Keratinocyte (primary cell): ENCODE results near the gene SCGB2A2. TPM values are rescaled to one million over a fixed set of nuclear protein-coding genes. Genes with fewer than 3 reads are reported as not detected.

Experiments used
- DNase-seq: peaks from one replicate; pipeline ENCODE4 v3.0.0-alpha.2; 2011; ENCODE audit warnings: low read depth, missing footprints, low spot score
- FAIRE-seq: peaks from 2 replicates; lab custom pipeline; 2011; peaks lifted over from hg19 to GRCh38; lab: Jason Lieb, UNC
- H2AFZ ChIP-seq: 2 replicates; pipeline ENCODE4 v1.6.0; 2012; ENCODE audit warnings: low read length, control low read depth, inconsistent platforms; ENCODE audit not compliant: control insufficient read depth
- H3K27ac ChIP-seq: 2 replicates; pipeline ENCODE4 v1.5.1; 2011; ENCODE audit warnings: low read length; ENCODE audit not compliant: control insufficient read depth, insufficient read depth
- H3K27me3 ChIP-seq: 3 replicates; pipeline ENCODE4 v1.6.0; 2011; ENCODE audit warnings: low read length; ENCODE audit not compliant: control insufficient read depth, insufficient read depth; ENCODE audit errors: extremely low read depth
- H3K36me3 ChIP-seq, 2 experiments: 2 replicates in 1 of 2; 3 replicates in 1 of 2; pipeline ENCODE4 v1.5.1; 2011; ENCODE audit warnings: low read length in 2 of 2, mild to moderate bottlenecking in 1 of 2; ENCODE audit not compliant: control insufficient read depth in 2 of 2, insufficient read depth in 2 of 2; ENCODE audit errors: extremely low read depth in 1 of 2
- H3K4me1 ChIP-seq: 3 replicates; pipeline ENCODE4 v1.5.1; 2011; ENCODE audit warnings: low read length; ENCODE audit not compliant: control insufficient read depth, insufficient read depth; ENCODE audit errors: extremely low read depth
- H3K4me2 ChIP-seq: 3 replicates; pipeline ENCODE4 v1.6.0; 2011; ENCODE audit warnings: low read depth, low read length; ENCODE audit not compliant: control insufficient read depth, insufficient read depth; ENCODE audit errors: extremely low read depth
- H3K4me3 ChIP-seq, 3 experiments: fragments of 200-600 bp in 1 of 3; sonication (generic) in 1 of 3; 2 replicates in 2 of 3; 3 replicates in 1 of 3; pipeline ENCODE4 v1.5.1; 2011 to 2016; ENCODE audit warnings: low read length in 3 of 3, mild to moderate bottlenecking in 3 of 3, control low read depth in 2 of 3, inconsistent platforms in 1 of 3, low read depth in 1 of 3, mixed read lengths in 1 of 3, mixed run types in 1 of 3, moderate library complexity in 1 of 3; ENCODE audit not compliant: control insufficient read depth in 2 of 3, insufficient read depth in 2 of 3; ENCODE audit errors: extremely low read depth in 1 of 3
- H3K79me2 ChIP-seq: 2 replicates; pipeline ENCODE4 v1.6.0; 2012; ENCODE audit warnings: low read length; ENCODE audit not compliant: control insufficient read depth, insufficient read depth
- H3K9ac ChIP-seq: 3 replicates; pipeline ENCODE4 v1.6.0; 2011; ENCODE audit warnings: low read length; ENCODE audit not compliant: control insufficient read depth, insufficient read depth; ENCODE audit errors: extremely low read depth
- H3K9me1 ChIP-seq: 3 replicates; pipeline ENCODE4 v1.6.0; 2011; ENCODE audit warnings: low read length; ENCODE audit not compliant: control insufficient read depth, insufficient read depth; ENCODE audit errors: extremely low read depth
- H3K9me3 ChIP-seq: 2 replicates; pipeline ENCODE4 v1.5.1; 2012; ENCODE audit warnings: low read depth, low read length; ENCODE audit not compliant: control insufficient read depth
- H4K20me1 ChIP-seq: 3 replicates; pipeline ENCODE4 v1.6.0; 2011; ENCODE audit warnings: low read length; ENCODE audit not compliant: control insufficient read depth, insufficient read depth; ENCODE audit errors: extremely low read depth
- CTCF ChIP-seq, 3 experiments: IDR thresholded peaks in 1 of 3; conservative IDR thresholded peaks in 1 of 3; optimal IDR thresholded peaks in 1 of 3; 2 replicates in 2 of 3; 3 replicates in 1 of 3; pipeline versions ENCODE3 to v1.5.1; 2011; ENCODE audit warnings: low read length in 3 of 3, mild to moderate bottlenecking in 3 of 3, moderate library complexity in 2 of 3, control low read depth in 1 of 3, inconsistent platforms in 1 of 3; ENCODE audit not compliant: insufficient read depth in 2 of 3; ENCODE audit errors: extremely low read depth in 1 of 3
- EZH2 ChIP-seq: IDR thresholded peaks from one replicate; pipeline ENCODE4 v1.6.1; 2012; ENCODE audit warnings: inconsistent platforms, mild to moderate bottlenecking, low read length, moderate library complexity
- dilution Hi-C: fragments of 300-500 bp; cut with MboI; formaldehyde crosslinking; loops from one replicate; pipeline ENCODE4 v1.7.0; 2020; ENCODE audit warnings: low sequenced_read_pairs; ENCODE audit not compliant: extremely low pct_ligation_motif_present
- polyA plus RNA-seq, 5 experiments: library from polyadenylated mRNA; depleted of rRNA in 3 of 5; stranded (reverse) in 3 of 5; stranded (forward) in 1 of 5; unstranded in 1 of 5; fragments of >200 nt; gene quantifications; 1 replicate in 1 of 5; 2 replicates in 3 of 5; 3 replicates in 1 of 5; pipeline versions ENCODE4 v1.2.1 to v1.2.3, GENCODE V29; 2011 to 2012; ENCODE audit warnings: missing spikeins in 2 of 5, low read depth in 1 of 5, low replicate concordance in 1 of 5

The SCGB2A2 gene
- polyA plus RNA-seq, 1 donor (not counting 4 experiments of a cell fraction or from before 2014, with no cell fraction given): not detected

- Histone ChIP-seq H3K9me3 (no peaks in the 10 kb centered on the region), H3K27ac (no peak within 1 kb of the TSS), H3K4me2 (no peak within 1 kb of the TSS), H3K9ac (no peak within 1 kb of the TSS), H3K79me2 (no peaks in the 10 kb centered on the region), H3K4me1 (no peaks in the 10 kb centered on the region), H3K36me3 (no peaks in the 10 kb centered on the region), H4K20me1 (no peaks in the 10 kb centered on the region), H2AFZ (no peak within 1 kb of the TSS), H3K27me3 (peaks cover 6% of the 10 kb centered on the region), H3K9me1 (no peaks in the 10 kb centered on the region), H3K4me3 (no peak within 1 kb of the TSS)
- FAIRE-seq: no peak
- dilution Hi-C loops: no loop called here
- DNase-seq: no peak
- TF ChIP-seq CTCF (optimal IDR thresholded peaks at IDR 0.05 in 1 of 3, IDR thresholded peaks at IDR 0.05 in 1 of 3, conservative IDR thresholded peaks at IDR 0.05 in 1 of 3; ENCODE audit: extremely low read depth in 1 of 3, insufficient read depth in 2 of 3, low read length in 3 of 3) (no peak), EZH2 (no peak)
These were observed 29.0 kb downstream of the SCGB2A2 start, which contains the start of gene SCGB1D4 for GRCh38 chr11:62298975-62299374. Gene SCGB1D4, minus strand, starts transcription at chr11:62299075. Its CDS starts 65 bp downstream, at chr11:62299010.

- TF ChIP-seq EZH2: no peak
- TF ChIP-seq CTCF (optimal IDR thresholded peaks at IDR 0.05 in 1 of 3, IDR thresholded peaks at IDR 0.05 in 1 of 3, conservative IDR thresholded peaks at IDR 0.05 in 1 of 3; ENCODE audit: extremely low read depth in 1 of 3, insufficient read depth in 2 of 3, low read length in 3 of 3): no peak
- dilution Hi-C loops: no loop called here
- no peaks in the 10 kb centered on the region for H3K4me1 ChIP-seq
- no peak for FAIRE-seq
- H3K36me3 ChIP-seq: no peaks in the 10 kb centered on the region
- H4K20me1 ChIP-seq: no peaks in the 10 kb centered on the region
- H3K27ac ChIP-seq: no peak overlapping the region
- H2AFZ ChIP-seq: no peak overlapping the region
- no peak for DNase-seq
- H3K9ac ChIP-seq: no peak overlapping the region
- no peaks in the 10 kb centered on the region for H3K9me1 ChIP-seq
- no peaks in the 10 kb centered on the region for H3K9me3 ChIP-seq
- H3K79me2 ChIP-seq: no peaks in the 10 kb centered on the region
- no peak overlapping the region for H3K4me3 ChIP-seq
- H3K27me3 ChIP-seq: no peaks in the 10 kb centered on the region
- H3K4me2 ChIP-seq: no peak overlapping the region
These were observed 36.3 kb downstream of the SCGB2A2 start for GRCh38 chr11:62306227-62306626.
